Measurements from ENCODE around the gene PIPOX.

The PIPOX gene

DNA sequence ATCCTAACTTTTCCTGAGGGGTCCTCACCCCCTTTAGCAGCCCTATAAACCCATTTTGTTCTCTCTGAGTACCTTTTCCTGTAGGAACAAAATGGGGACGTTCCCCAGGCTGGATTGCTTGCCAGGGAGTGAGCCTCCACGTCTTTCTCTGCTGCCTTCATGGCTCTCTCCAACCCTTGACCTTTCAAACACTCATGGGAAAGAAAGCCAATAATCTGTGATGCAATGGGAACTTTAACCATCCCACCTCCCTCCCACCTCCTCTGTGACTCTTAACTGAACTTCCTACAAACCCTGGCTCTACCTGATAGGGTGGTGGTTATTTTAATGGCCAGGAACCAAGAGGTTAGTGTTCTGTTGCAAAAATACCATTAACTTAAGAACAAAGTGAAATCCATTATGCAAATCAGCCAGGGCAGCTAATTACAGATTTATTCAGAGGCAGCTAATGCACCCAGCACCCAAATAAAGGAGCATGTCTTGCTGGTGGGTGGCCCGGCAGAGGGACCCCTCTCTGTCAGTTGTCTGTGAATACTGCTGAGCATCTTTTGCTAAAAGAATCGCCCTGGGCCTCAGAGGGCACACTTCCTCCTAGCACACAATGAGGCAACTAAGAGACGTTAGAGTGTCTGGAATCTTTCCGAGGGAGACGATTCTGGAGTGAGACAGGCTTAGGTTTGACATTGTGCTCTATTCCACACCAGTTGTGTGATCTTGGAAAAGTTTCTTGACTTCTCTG is 3.0 kb downstream of the PIPOX start:
- in situ Hi-C loops (cut with MboI; ENCODE audit: low sequenced_read_pairs), result no loop called here

DNA sequence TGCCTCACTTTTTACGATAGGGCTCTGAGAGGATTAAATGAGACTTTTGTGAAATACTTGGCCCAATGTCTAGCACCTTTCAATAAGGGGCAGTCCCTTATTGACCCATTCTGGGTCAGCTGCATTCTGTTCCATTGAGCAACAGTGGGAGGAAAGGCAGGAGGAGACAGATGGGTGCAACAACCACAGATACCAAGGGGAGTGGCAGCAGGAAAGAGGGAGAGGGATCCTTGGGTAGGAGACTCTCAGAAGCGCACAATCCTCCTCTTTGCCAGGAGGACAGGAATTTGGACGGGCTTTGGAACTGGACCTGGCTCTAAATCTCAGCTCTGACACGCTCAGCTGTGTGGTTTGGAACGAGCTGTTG is 3.5 kb downstream of the PIPOX start:
- in situ Hi-C loops (cut with MboI; ENCODE audit: low sequenced_read_pairs), result no loop called here

DNA sequence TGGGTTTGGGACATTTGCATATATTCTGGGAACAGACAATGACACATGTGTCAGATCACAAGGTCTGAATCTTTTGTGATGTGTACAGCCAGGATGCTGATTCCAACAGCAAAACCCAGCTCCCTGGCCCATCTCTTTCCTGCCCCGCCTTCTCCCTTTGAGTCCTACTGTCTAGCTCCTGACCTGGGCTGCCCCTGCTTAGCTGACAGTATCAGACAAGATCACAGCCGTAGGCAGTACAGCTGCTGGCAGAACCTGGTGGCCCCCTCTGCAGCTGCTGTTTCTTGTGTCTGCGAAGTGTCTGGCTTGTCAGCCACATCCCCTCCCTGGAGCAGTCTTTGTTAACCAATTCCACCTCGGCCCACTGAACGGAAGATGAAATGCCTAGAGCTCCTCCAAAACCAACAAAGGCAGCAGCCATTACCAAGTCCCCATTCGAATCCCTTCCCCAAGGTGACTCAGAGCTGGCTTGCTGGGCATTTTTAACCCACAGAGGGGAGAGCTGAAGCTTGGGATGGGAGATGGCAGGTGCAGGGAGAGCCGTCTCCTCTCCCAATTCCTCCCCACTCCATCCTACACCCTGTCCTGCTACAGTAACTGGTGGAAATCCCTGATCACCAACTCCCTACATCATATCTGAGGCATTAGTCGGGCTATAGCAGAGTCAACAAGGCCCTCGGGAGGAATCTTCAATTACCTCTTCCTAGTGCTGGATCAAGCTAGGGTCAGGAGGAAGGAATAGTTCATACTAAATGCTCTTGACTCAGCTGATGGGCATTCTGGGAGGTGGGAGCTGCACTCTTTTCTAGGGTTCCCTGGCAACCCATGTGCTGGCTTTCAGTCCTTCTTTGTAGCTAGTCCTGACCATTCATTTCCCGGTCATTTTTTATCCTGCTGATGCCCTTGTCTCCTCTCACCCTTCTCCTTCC is 5.8 kb downstream of the PIPOX start:
- in situ Hi-C loops (cut with MboI; ENCODE audit: low sequenced_read_pairs), result no loop called here

DNA sequence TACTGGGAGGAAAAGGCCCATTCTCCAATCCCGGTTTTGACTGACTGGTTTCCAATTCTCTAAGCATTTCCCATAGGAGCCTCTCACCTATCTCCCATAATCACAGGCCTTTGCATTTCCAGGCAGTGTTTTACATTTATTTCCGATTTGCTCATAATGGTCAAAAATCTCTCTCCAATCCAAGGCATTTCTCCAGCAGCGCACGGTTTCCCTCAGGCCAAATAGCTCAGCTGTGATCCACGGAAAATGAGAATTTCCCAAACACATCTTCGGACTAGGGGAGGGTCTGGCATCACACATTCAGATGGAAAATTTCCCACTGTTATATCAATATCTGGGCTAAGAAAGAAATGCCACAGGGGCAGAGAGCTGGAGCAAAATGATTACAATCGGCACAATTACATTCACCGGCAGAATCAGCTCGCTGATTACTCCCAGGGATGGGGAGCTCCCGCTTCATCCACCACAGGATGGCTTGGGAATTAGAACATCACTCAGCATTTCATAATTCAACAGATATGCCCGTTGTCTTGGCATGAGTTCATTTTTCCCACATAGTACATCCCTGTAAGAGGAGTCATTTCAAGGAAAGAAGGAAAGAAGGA is 6.7 kb downstream of the PIPOX start:
- in situ Hi-C loops (cut with MboI; ENCODE audit: low sequenced_read_pairs), result no loop called here

DNA sequence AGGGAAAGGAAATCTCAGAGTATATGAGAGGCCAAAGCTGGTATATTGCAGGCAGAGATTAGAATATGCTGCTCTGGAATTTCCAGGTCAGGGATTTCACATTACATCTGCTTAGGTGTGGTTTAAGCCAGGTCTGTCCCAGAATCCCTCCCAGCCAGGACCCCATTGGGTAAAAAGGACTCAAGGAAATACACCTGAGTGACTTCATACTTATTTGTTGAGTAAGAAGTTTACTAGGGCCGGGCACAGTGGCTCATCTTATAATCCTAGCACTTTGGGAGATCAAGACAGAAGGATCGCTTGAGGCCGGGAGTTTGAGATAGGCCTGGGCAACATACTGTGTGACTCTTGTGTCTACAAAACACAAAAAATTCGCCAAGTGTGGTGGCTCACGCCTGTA is 7.2 kb downstream of the PIPOX start:
- in situ Hi-C loops (cut with MboI; ENCODE audit: low sequenced_read_pairs), result no loop called here

DNA sequence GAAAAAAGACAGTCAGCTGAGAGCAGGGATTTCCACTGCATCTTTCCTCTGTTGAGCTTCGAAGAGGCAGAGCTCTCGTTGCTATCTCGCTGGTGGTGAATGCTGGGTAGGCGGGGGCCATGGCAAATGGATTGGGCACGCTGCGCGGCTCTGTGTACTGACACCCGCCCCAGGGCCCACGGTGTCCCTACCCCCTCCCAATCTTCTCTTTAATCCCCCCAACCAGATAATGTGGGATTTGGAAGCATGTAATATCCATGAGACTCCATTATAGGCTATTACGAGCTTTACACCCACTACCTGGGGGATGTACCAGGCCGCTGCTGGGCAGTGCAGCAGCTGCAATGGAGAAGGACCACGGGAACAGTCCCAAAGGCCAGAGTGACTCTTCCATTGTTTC is 8.3 kb downstream of the PIPOX start:
- in situ Hi-C loops (cut with MboI; ENCODE audit: low sequenced_read_pairs), result no loop called here

DNA sequence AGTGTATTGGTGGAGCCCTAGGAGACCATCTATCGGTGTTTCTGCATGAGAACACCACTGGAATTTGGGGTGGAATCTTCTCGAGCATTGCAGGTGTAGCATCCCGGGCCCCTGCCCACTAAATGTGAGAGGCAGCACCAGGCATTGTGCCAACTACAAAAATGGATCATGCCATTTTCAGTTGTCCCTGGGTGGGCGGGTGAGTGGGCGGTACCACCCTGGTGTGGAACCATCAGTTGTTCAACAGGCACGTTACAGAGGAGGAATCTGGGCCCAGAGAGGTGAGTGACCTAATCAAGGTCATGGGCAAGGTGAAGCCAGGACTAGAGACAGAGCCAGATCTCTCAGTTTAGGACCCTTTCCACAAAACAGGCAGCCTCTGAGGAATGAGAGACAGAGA is 8.8 kb downstream of the PIPOX start:
- in situ Hi-C loops (cut with MboI; ENCODE audit: low sequenced_read_pairs), result no loop called here

DNA sequence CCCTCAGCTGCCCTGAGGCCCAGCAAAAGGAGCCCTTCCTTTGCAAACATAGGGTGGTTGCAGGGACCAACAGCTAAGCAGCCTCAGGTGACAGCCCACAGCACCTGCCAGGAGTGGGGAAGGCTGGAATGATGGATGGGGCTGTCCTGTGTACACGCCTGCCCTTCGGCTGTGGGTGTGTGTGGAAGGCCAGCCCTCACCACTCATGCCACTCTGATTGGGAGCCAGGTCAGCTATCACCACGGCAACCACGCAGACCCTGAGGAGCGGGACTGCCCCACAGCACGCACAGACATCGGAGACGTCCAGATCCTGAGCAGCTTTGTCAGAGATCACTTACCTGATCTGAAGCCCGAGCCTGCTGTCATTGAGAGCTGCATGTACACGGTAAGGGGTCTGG is 11.9 kb downstream of the PIPOX start:
- in situ Hi-C loops (cut with MboI; ENCODE audit: low sequenced_read_pairs), result no loop called here

DNA sequence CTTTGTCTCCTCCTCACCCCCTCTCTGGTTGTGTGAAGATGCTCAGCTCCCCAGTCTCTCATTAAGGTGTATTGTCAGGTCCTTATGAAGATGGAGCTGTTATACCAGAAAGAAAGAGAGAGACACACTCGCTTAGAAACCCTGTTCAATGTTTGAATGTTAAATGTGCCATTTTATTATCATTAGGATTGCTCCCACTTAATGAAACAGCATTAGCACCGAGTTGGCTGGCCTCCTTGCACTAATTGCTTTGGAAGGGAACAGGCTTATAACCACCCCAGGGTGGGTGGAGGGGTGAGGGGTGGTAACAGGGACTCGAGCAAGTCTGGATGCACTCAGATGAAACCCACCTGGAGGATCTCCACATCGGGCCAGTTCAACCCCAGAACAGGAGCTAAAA is 14.4 kb downstream of the PIPOX start:
- in situ Hi-C loops (cut with MboI; ENCODE audit: low sequenced_read_pairs), result no loop called here

DNA sequence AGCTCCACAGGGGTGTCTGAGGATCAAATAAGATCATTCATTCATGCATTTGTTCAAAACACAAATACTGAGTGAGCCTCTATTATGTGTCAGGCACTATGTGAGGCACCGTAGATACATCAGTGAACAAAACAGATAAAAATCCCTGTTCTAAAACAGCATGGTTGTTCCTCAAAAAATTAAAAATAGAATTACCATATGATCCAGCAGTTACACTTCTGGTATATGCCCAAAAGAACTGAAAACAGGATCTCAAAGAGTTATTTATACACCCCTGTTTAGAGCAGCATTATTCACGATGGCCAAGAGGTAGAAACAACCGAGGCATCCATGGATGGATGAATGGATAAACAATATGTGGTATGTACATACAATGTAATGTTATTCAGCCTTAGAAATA is 15.4 kb downstream of the PIPOX start:
- in situ Hi-C loops (cut with MboI; ENCODE audit: low sequenced_read_pairs), result no loop called here

DNA sequence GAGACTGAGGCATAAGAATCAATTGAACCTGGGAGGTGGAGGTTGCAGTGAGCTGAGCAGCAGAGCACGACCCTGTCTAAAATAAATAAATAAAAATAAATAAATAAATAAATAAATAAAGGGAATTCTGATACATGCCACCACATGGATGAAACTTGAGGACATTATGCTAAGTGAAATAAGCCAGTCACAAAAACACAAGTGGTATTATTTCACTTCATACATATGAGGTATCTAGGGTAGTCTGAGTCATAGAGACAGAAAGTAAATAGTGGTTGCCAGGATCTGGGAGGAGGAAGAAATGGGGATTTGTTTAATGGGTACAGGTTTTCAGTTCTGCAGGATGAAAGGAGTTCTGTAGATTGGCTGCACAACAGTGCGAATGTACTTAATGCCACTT is 16.3 kb downstream of the PIPOX start:
- in situ Hi-C loops (cut with MboI; ENCODE audit: low sequenced_read_pairs), result no loop called here

DNA sequence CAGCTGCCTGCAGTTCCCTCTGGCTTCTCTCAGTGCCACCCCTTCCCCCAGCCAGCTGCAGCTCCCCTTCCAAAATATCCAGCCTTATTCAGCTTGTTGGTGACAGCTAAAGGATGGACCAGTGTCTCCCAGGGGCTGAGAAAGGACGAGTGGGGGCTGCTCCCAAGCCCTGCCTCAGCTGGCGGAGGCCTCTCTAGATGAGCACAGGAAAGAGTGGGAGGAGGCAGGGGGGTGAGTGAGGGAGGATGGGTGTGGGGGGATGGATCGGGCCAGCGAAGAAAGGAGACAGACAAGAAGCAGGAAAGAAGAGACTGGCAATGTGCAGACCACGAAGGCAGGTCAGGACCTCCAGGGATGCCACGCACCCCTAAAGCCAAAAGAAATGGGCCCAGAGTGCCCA is 17.5 kb downstream of the PIPOX start:
- in situ Hi-C loops (cut with MboI; ENCODE audit: low sequenced_read_pairs), result no loop called here

DNA sequence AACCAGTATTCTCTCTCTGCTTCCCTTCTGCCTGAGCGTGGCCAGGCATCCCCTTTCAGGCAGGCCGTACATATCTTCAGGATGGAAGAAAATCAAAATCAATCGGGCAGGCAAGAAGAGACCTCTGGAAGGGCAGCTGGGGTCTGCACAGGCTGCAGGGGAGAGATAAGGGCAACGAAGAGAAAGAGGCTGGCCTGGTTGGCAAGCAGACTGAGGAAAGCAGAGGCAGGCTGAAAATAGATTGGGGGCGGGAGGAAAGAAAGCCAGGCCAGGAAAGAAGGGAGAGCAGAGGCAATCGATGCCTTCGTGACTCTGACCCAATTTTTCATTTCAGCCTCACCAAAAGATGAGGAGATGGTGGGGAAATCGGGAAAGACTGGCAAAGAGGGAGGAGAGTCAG is 18.1 kb downstream of the PIPOX start:
- in situ Hi-C loops (cut with MboI; ENCODE audit: low sequenced_read_pairs), result no loop called here

DNA sequence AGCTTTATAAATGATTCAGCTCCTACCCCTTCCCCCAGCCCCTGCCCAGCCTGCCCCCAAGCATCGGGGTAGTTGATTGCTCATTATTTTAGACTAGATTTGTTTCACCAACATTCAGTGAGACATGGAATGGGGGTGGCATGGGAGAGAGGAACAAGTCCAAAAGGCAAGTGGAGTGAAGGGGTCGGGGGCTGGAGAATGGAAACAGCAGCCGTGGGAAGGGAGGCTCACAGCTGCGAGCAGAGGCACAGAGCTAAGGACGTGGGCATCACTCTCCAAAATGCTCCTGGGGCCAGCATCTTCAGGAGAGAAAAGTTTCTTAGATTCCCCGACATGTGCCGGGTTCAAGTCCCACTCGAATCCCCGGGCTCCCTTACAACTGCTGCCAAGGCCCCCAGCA is 19.3 kb downstream of the PIPOX start:
- in situ Hi-C loops (cut with MboI; ENCODE audit: low sequenced_read_pairs), result no loop called here

DNA sequence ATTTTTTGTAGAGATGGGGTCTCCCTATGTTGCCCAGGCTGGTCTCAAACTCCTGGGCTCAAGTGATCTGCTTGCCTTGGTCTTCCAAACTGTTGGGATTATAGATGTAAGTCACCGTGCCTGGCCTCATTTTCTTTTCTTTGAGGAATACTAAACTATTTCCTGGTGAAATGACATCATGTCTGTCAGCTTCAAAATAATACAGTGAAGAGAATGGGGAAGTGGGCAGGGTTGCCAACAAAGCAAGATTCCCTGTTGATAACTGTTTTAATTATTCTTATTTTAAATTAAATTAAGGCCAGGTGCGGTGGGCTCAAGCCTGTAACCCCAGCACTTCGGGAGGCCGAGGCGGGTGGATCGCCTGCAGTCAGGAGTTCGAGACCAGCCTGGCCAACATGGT is 21.1 kb downstream of the PIPOX start:
- in situ Hi-C loops (cut with MboI; ENCODE audit: low sequenced_read_pairs), result no loop called here

DNA sequence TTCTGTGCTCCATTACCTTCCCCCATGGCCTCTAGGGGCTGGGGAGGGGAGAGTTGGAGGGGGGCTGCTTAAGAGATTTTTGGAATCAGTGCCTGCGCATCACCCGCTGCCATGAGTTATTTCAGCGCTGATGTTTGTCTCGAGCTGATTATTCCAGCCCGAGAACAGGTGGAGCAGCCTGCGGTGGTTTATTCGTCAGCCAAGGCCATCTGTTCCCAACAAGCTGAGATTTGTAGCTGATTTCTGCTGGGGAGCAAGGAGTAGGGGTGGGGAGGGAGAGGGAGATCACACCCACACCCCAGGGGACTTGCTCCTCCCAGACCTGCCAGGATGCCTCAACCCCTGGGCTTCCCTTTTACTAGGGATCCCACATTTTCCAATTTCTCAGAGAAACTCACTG is 23.1 kb downstream of the PIPOX start:
- in situ Hi-C loops (cut with MboI; ENCODE audit: low sequenced_read_pairs), result no loop called here

DNA sequence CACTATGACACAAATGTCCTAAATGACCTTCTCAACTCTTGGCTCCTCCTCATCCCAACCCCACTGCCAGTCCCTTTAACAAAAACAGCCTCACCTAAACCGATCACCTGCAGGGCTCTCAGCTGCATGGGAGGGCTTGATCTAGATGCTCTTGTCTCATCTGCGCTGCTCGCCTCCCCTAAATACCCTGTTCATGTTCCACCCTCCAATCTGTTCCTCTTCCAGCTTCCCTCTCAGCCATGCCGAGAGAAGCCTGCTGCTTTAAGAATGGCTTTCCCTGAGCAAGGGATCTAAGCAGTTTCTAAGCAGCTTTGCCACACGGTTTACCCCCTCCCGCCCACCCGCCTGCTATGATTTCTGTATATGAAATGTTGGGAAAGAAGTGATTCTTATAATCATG is 23.7 kb downstream of the PIPOX start:
- in situ Hi-C loops (cut with MboI; ENCODE audit: low sequenced_read_pairs), result no loop called here

DNA sequence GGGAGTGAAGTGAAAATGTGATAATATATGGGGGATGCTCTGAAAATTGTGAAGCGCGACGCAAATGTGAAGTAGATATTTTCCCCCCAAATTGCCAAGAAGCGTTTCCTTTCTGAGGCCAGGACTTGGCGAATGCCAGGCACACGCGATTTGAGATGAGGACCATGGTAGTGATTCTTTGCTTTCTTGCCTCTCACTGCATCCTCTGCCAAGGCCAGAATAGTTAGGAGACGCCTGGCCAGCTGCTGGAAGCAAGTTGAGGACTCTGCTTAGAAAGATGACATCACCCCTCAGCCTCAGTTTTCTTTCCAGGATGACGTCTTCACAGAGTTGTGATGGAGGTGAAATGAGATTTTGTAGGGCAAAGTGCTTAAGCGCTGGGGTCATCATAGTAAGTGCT is 25.9 kb downstream of the PIPOX start:
- in situ Hi-C loops (cut with MboI; ENCODE audit: low sequenced_read_pairs), result no loop called here

DNA sequence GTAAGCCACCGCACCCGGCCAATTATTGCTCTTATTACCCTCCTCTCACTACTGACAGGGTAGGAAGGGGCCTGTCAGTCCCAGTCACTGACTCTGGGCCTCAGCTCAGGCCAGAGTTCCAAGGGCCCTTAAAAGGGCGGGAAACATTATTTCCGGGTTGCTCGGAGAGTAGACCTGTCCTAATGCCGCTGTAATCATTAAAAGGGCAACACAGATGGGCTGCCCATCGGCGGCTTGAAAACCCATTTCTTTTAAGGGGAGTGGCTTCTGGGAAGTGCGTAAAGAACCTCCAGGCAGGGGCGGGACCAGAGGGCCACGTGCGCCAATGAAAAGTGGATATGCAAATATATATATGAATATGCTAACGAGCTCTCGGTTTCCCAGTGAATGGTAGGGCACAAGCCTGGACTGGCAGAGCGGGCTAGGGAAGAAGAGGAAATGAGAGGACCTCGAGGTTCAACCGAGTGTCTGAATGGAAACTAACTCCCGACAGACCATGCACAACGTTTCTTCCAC is 26.6 kb downstream of the PIPOX start:
- in situ Hi-C loops (cut with MboI; ENCODE audit: low sequenced_read_pairs), result no loop called here

DNA sequence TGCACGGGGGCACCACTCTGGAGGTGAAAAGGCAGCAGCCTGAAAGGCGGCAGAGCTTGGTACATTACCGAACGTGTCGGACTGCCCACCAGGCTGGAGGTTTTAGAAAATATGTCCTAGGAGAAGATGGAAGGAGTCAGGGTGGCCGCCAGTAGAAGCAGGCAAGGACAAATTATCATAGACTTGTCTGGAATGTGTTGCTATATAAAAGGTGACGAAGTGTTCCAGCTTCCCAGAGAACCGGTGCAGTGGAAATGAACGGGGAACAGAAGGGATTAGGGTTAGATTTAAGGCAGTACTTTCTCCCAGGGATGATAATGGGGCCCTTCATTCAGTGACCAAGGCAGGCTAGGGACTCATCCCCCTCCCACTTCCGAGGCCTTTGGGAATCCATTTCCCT is 27.4 kb downstream of the PIPOX start:
- in situ Hi-C loops (cut with MboI; ENCODE audit: low sequenced_read_pairs), result no loop called here

DNA sequence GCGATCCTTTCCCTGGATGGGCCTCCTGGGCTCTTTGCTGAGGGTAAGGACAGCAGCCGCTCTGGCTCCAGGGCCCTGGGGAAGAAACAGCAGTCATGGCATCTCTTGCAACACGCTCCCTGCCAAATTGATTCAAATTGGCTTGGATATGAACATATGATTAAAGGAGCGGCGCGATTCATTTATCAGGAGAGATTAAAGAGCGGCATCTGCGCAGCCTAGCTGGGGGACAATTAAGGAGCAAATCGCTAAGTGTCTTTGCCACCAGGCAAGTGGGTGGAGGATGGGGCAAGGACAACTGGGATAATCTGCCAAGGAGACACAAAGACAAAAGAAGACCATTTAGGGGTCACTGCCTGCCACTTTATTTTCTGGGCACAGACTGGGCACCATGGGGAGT is 27.8 kb downstream of the PIPOX start:
- in situ Hi-C loops (cut with MboI; ENCODE audit: low sequenced_read_pairs), result no loop called here

DNA sequence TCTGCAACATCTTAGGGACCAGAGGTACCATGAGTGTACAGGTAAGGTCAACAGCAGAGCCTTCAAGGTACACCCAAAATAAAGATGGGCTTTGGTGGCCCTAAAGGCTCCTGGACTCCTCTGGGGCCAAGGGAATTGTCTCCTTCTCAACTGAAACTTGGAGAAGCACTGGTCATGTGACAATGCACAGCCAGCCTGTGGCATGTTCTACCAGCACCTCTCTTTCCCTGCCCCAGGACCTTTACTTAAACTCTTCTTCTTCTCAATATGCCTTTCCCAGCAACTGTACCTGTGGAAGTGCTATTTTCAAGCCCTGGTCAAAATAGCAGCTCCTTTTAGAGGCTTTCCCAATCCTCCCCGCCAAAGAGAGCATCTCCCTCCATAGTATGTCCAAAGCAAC is 28.4 kb downstream of the PIPOX start:
- in situ Hi-C loops (cut with MboI; ENCODE audit: low sequenced_read_pairs), result no loop called here

All from HL-60/S4 (cell line).